ENCODE data around the gene NUDT3.
A peak's percentile ranks its signal among the peaks of the same experiment; 100 is the strongest.

The NUDT3 gene

GRCh38 chr6:34232901-34233300 is 159.6 kb downstream of the NUDT3 start:
- no peak for TF ChIP-seq Cebpa-rat (IDR thresholded peaks at IDR 0.05)
- Histone ChIP-seq H3K9me3 (replicated peaks in 1 of 11) (peaks cover 0 to 3% (median 0%) of the 10 kb centered on the region in 11 experiments; a peak in 2 of 22 replicates), H3K36me3 (no peaks in the 10 kb centered on the region), H3K9ac (no peak overlapping the region), H3K4me3 (no peak overlapping the region), H3K27ac (no peak overlapping the region), H3K4me1 (peaks cover 17 to 56% (median 38%) of the 10 kb centered on the region in 10 experiments), H3K27me3 (no peaks in the 10 kb centered on the region), H3K4me2 (peak overlapping the region in 1 of 11 experiments; percentile 7; a peak in 1 of 22 replicates), H4K20me1 (peaks cover 0 to 5% (median 0%) of the 10 kb centered on the region in 11 experiments; a peak in 6 of 22 replicates)

- Histone ChIP-seq H3K9ac (no peak overlapping the region), H3K4me1 (peaks cover 28 to 68% (median 49%) of the 10 kb centered on the region in 10 experiments), H3K27me3 (no peaks in the 10 kb centered on the region)
Observed at GRCh38 chr6:34231566-34232336, 160.7 kb downstream of the NUDT3 start.

GRCh38 chr6:34230653-34231371 is 161.7 kb downstream of the NUDT3 start:
- H3K4me1 ChIP-seq, result peaks cover 29 to 71% (median 51%) of the 10 kb centered on the region in 10 experiments
- TF ChIP-seq Cebpa-rat (IDR thresholded peaks at IDR 0.05), result no peak
- H3K9ac ChIP-seq, result 0 out of 22 replicates have a peak overlapping the region, but pooled peaks of 1 of the 11 experiments have one; percentile 11
- no peaks in the 10 kb centered on the region for H3K36me3 ChIP-seq
- H3K4me2 ChIP-seq, result peak overlapping the region in 5 of 11 experiments; percentile 11 to 79 (median 52); a peak in 10 of 22 replicates
- no peak overlapping the region for H3K4me3 ChIP-seq
- peaks cover 0 to 7% (median 0%) of the 10 kb centered on the region in 11 experiments; a peak in 2 of 22 replicates for H3K9me3 ChIP-seq (replicated peaks in 1 of 11)
- no peaks in the 10 kb centered on the region for H3K27me3 ChIP-seq
- H3K27ac ChIP-seq, result peak overlapping the region in 2 of 11 experiments; percentile 2 to 7; a peak in 1 of 22 replicates
- H4K20me1 ChIP-seq, result no peaks in the 10 kb centered on the region

More at GRCh38 chr6:34231566-34232336, 160.7 kb downstream of the NUDT3 start:
- H4K20me1 ChIP-seq, result no peaks in the 10 kb centered on the region
- no peaks in the 10 kb centered on the region for H3K36me3 ChIP-seq
- no peak for TF ChIP-seq Cebpa-rat (IDR thresholded peaks at IDR 0.05)
- H3K27ac ChIP-seq, result no peak overlapping the region
- H3K9me3 ChIP-seq (replicated peaks in 1 of 11), result peaks cover 0 to 7% (median 0%) of the 10 kb centered on the region in 11 experiments; a peak in 2 of 22 replicates
- H3K4me3 ChIP-seq, result no peak overlapping the region
- H3K4me2 ChIP-seq, result peak overlapping the region in 6 of 11 experiments; percentile 7 to 79 (median 47); a peak in 10 of 22 replicates

GRCh38 chr6:34229877-34230276 is 162.6 kb downstream of the NUDT3 start:
- Histone ChIP-seq H3K27me3 (no peaks in the 10 kb centered on the region), H4K20me1 (no peaks in the 10 kb centered on the region), H3K27ac (no peak overlapping the region), H3K4me3 (no peak overlapping the region), H3K36me3 (no peaks in the 10 kb centered on the region), H3K4me1 (peaks cover 31 to 75% (median 57%) of the 10 kb centered on the region in 10 experiments), H3K9me3 (replicated peaks in 1 of 11) (peaks cover 0 to 7% (median 0%) of the 10 kb centered on the region in 11 experiments; a peak in 2 of 22 replicates), H3K4me2 (no peak overlapping the region), H3K9ac (no peak overlapping the region)
- no peak for TF ChIP-seq Cebpa-rat (IDR thresholded peaks at IDR 0.05)
